TTC549 (cell line): Measurements from ENCODE around the gene OR2V1.
"Not testable (repeated sequence)": the region's sequence is repeated elsewhere in the genome, so short reads cannot be mapped to it uniquely, and the experiment has no call there.

Source experiments
- FAIRE-seq: peaks from 2 replicates; lab custom pipeline; 2012; peaks lifted over from hg19 to GRCh38; lab: Jason Lieb, UNC

OR2V1 gene

GRCh38 chr5:181101030-181101641 is 29.8 kb downstream of the OR2V1 start:
- not testable (repeated sequence) for FAIRE-seq

- FAIRE-seq, result no peak
Measured at GRCh38 chr5:181100121-181100875, 30.7 kb downstream of the OR2V1 start.

GRCh38 chr5:181099602-181100086 is 31.3 kb downstream of the OR2V1 start:
- FAIRE-seq, result no peak

GRCh38 chr5:181098762-181099601 is 32.0 kb downstream of the OR2V1 start:
- FAIRE-seq, result no peak

- FAIRE-seq, result not testable (repeated sequence)
Measured at GRCh38 chr5:181097759-181098491, 33.0 kb downstream of the OR2V1 start.

GRCh38 chr5:181097383-181097753 is 33.6 kb downstream of the OR2V1 start:
- not testable (repeated sequence) for FAIRE-seq

GRCh38 chr5:181096721-181097382 is 34.1 kb downstream of the OR2V1 start:
- FAIRE-seq, result peak; percentile 83

- FAIRE-seq, result not testable (repeated sequence)
Measured at GRCh38 chr5:181095162-181095561, 35.8 kb downstream of the OR2V1 start.

GRCh38 chr5:181092428-181092827 is 38.5 kb downstream of the OR2V1 start:
- FAIRE-seq, result no peak

GRCh38 chr5:181088289-181088688 is 42.7 kb downstream of the OR2V1 start:
- FAIRE-seq, result no peak

GRCh38 chr5:181087309-181087708 is 43.7 kb downstream of the OR2V1 start:
- no peak for FAIRE-seq

GRCh38 chr5:181086884-181087205 is 44.1 kb downstream of the OR2V1 start:
- FAIRE-seq, result no peak

GRCh38 chr5:181086026-181086883 is 44.7 kb downstream of the OR2V1 start:
- no peak for FAIRE-seq

GRCh38 chr5:181084621-181085195 is 46.3 kb downstream of the OR2V1 start:
- FAIRE-seq, result no peak

GRCh38 chr5:181081989-181082388 is 49.0 kb downstream of the OR2V1 start:
- FAIRE-seq, result no peak

GRCh38 chr5:181076920-181077319 is 54.0 kb downstream of the OR2V1 start:
- no peak for FAIRE-seq
